Daoy (cell line): ENCODE results near the gene FAM171A1. TPM values are rescaled to one million over a fixed set of nuclear protein-coding genes. Genes with fewer than 3 reads are reported as not detected.

Source experiments
- DNase-seq: peaks from one replicate; pipeline ENCODE4 v3.0.0-alpha.2; 2015; ENCODE audit warnings: low read depth
- total RNA-seq: library from RNA; depleted of rRNA; stranded (reverse); fragments of >200 nt; shearing (Covaris generic); gene quantifications from 2 replicates; pipeline ENCODE4 v1.2.3, GENCODE V29; 2014; rRNA removed

FAM171A1 gene
- total RNA-seq, 1 experiment from 2014 or later: 20.6 TPM

DNA sequence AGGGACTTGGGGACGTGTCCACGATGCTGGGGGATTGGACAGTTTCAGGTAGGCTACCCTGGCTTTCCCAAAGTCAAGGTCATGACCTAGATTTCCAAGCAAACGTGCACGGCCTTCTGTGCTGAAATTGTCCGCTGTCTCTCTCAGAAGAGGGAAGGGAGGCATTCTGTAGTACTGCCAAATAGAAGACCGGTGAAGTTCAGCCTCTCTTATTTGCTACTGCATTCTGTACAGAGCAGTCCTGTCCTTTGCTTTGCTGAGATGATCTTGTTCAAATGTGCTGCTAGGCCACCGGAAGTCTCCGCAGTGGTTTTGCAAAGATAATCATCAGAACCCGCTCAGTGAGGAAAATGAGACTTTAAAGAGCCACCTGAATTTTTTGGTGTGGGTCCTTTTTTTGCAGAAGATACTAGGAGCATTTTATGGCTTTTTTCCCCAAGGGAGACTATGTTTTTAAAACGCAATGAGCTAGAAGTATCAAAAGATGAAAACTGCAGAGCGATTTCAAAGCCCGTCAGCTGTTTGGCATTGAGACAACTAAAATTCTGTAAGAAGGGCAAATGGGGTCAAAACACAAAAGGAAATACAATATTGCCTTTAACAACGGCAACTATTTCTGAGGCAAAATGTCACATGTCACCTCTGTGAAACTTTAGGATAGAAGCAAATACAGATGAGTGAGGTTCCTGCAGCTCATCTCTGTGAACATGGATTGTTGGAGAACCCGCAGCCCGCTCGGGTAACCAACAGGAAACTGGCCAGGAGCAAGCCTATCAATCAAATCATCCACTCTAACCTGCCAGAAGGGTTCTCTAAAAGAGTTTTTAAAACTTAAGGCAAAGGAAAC, 201.3 kb downstream of the FAM171A1 start:
- no peak for DNase-seq

GRCh38 chr10:15168786-15169554, 202.1 kb downstream of the FAM171A1 start:
- peak; percentile 92 for DNase-seq

- peak; percentile 88 for DNase-seq
Observed at GRCh38 chr10:15168291-15168785, 202.8 kb downstream of the FAM171A1 start, which contains the start of gene NMT2. Gene NMT2, minus strand, starts transcription at chr10:15168693. Its CDS starts 81 bp downstream, at chr10:15168612.

- DNase-seq: peak; percentile 53
Observed at GRCh38 chr10:15167411-15168290, 203.4 kb downstream of the FAM171A1 start.

DNA sequence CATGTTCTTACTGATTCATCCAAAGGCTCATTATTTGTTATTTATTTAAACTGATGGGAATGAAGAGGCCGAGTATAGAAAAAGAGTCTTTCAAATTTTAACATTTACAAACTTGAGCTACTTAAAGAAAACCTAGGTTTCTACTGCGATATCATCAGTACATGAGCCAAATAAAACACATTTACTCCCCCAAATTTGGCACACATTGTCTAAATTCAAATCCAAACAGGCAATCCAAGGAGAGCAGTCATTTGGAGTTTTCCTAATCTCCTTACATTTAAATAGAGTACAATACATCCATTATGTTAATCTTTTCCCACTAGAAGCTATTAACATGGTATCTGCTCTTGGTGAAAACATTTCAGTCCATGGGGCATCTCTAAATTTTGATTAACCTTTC, 204.8 kb downstream of the FAM171A1 start:
- no peak for DNase-seq

GRCh38 chr10:15163253-15163828, 207.7 kb downstream of the FAM171A1 start:
- DNase-seq: no peak

Other genes with a start within 250 kb of the FAM171A1 start
- 31.7 and 37.2 TPM in 2 replicates for gene NMT2, start 202.6 kb downstream of the FAM171A1 start, total RNA-seq